WTC11 (cell line): ENCODE results near the gene TRIP12. TPM values are rescaled to one million over a fixed set of nuclear protein-coding genes. Genes with fewer than 3 reads are reported as not detected.

Experiments used
- ATAC-seq: fragments of 200-7000 bp; cut with Tn5 transposase; 2 replicates; pipeline ENCODE4 v1.10.0; 2021; ENCODE audit warnings: mild to moderate bottlenecking, moderate library complexity
- CTCF ChIA-PET: fragments of 300-600 bp; sonication (Branson Sonifier 250); formaldehyde crosslinking; loops from one replicate; lab custom pipeline; 2021; ENCODE audit warnings: antibody characterized with exemption; lab: Charles Lee
- POLR2A ChIA-PET: fragments of 350-600 bp; sonication (Branson Sonifier 250); formaldehyde crosslinking; loops from one replicate; lab custom pipeline; 2021; ENCODE audit warnings: antibody characterized with exemption; lab: Charles Lee
- DNase-seq: peaks from one replicate; pipeline ENCODE4 v3.0.0; 2021; ENCODE audit warnings: low spot score
- H3K27ac Mint-ChIP-seq: 2 replicates; pipeline ENCODE4 v1.8.0; 2021; ENCODE audit warnings: mixed read lengths
- H3K27me3 Mint-ChIP-seq: 2 replicates; pipeline ENCODE4 v1.8.0; 2021; ENCODE audit warnings: low read depth, mild to moderate bottlenecking, moderate library complexity, mixed read lengths
- H3K36me3 Mint-ChIP-seq: 2 replicates; pipeline ENCODE4 v1.8.0; 2021; ENCODE audit warnings: mixed read lengths
- H3K4me1 Mint-ChIP-seq: 2 replicates; pipeline ENCODE4 v1.8.0; 2022; ENCODE audit warnings: mixed read lengths
- H3K4me3 Mint-ChIP-seq: 2 replicates; pipeline ENCODE4 v1.8.0; 2021; ENCODE audit warnings: mild to moderate bottlenecking, moderate library complexity, mixed read lengths
- H3K9me3 Mint-ChIP-seq: 2 replicates; pipeline ENCODE4 v1.8.0; 2021; ENCODE audit warnings: mixed read lengths
- ATF3 ChIP-seq: sonication (generic); formaldehyde crosslinking; conservative IDR thresholded peaks from 2 replicates; pipeline ENCODE4 v1.8.1; 2022; ENCODE audit warnings: mild to moderate bottlenecking, missing genetic modification reagents
- CTCF ChIP-seq: fragments of 200-600 bp; IDR thresholded peaks from 2 replicates; pipeline ENCODE4 v1.8.0; 2022; ENCODE audit warnings: antibody characterized with exemption
- E2F4 ChIP-seq: sonication (generic); formaldehyde crosslinking; IDR thresholded peaks from 2 replicates; pipeline ENCODE4 v1.8.1; 2022; ENCODE audit warnings: low read depth, mild to moderate bottlenecking, moderate library complexity, missing genetic modification reagents, borderline replicate concordance
- FOXP4 ChIP-seq: sonication (generic); formaldehyde crosslinking; IDR thresholded peaks from 2 replicates; pipeline ENCODE4 v1.8.0; 2022; ENCODE audit warnings: mild to moderate bottlenecking, missing genetic modification reagents
- GRHL2 ChIP-seq: fragments of 250-450 bp; sonication (Bioruptor Pico); IDR thresholded peaks from 2 replicates; pipeline ENCODE4 v1.8.0; 2022; ENCODE audit warnings: mild to moderate bottlenecking, moderate library complexity; ENCODE audit not compliant: insufficient replicate concordance, severe bottlenecking
- HMGA2 ChIP-seq: fragments of 250-450 bp; sonication (Bioruptor Pico); IDR thresholded peaks from 2 replicates; pipeline ENCODE4 v1.4.0; 2021; ENCODE audit warnings: mild to moderate bottlenecking, moderate library complexity
- IRF1 ChIP-seq: sonication (generic); formaldehyde crosslinking; IDR thresholded peaks from 2 replicates; pipeline ENCODE4 v1.8.0; 2023; ENCODE audit warnings: missing genetic modification reagents
- KAT7 ChIP-seq: sonication (generic); formaldehyde crosslinking; IDR thresholded peaks from 2 replicates; pipeline ENCODE4 v1.8.1; 2023; ENCODE audit warnings: missing genetic modification reagents, mild to moderate bottlenecking, borderline replicate concordance
- NFYB ChIP-seq: sonication (generic); formaldehyde crosslinking; conservative IDR thresholded peaks from 2 replicates; pipeline ENCODE4 v1.8.0; 2022; ENCODE audit warnings: low read depth, missing genetic modification reagents
- OVOL2 ChIP-seq: fragments of 250-450 bp; sonication (Bioruptor Pico); IDR thresholded peaks from 2 replicates; pipeline ENCODE4 v1.9.0; 2021; ENCODE audit warnings: mild to moderate bottlenecking, borderline replicate concordance
- ZMAT4 ChIP-seq: fragments of 250-450 bp; sonication (Bioruptor Pico); IDR thresholded peaks from 2 replicates; pipeline ENCODE4 v1.9.0; 2021; ENCODE audit warnings: mild to moderate bottlenecking
- ZNF396 ChIP-seq: fragments of 250-450 bp; sonication (Bioruptor Pico); IDR thresholded peaks from 2 replicates; pipeline ENCODE4 v1.8.0; 2021; ENCODE audit warnings: mild to moderate bottlenecking, moderate library complexity, borderline replicate concordance
- ZNF425 ChIP-seq: fragments of 250-450 bp; sonication (Bioruptor Pico); conservative IDR thresholded peaks from 2 replicates; pipeline ENCODE4 v1.9.0; 2021; ENCODE audit warnings: mild to moderate bottlenecking
- ZNF532 ChIP-seq: fragments of 250-450 bp; sonication (Bioruptor Pico); IDR thresholded peaks from 2 replicates; pipeline ENCODE4 v1.9.0; 2021; ENCODE audit warnings: mild to moderate bottlenecking, borderline replicate concordance
- ZSCAN18 ChIP-seq: fragments of 250-450 bp; sonication (Bioruptor Pico); IDR thresholded peaks from 2 replicates; pipeline ENCODE4 v2.1.2; 2022; ENCODE audit warnings: mild to moderate bottlenecking, moderate library complexity
- total RNA-seq: library from RNA; stranded (reverse); gene quantifications from 3 replicates; pipeline ENCODE4 v1.2.3, GENCODE V29; 2021

Gene TRIP12
- total RNA-seq, 1 experiment from 2014 or later, result 149 TPM

GRCh38 chr2:229943770-229944449, 22.1 kb upstream of the TRIP12 start (continued):
- TF ChIP-seq FOXP4 (no peak), ATF3 (CRISPR knock-in tag) (no peak), ZNF532 (CRISPR knock-in tag) (no peak), E2F4 (no peak)

- peaks cover 16% of the 10 kb centered on the region for H3K4me1 Mint-ChIP-seq
- CTCF ChIA-PET, result no interaction called here
These were observed 21.4 kb upstream of the TRIP12 start for GRCh38 chr2:229943171-229943570.

GRCh38 chr2:229942671-229943070, 20.9 kb upstream of the TRIP12 start:
- POLR2A ChIA-PET, result no interaction called here
- TF ChIP-seq ZSCAN18 (CRISPR knock-in tag) (no peak), NFYB (CRISPR knock-in tag) (no peak), KAT7 (CRISPR knock-in tag) (no peak), CTCF (no peak), ZMAT4 (CRISPR knock-in tag) (no peak), IRF1 (CRISPR knock-in tag) (no peak), ZNF396 (CRISPR knock-in tag) (no peak), HMGA2 (CRISPR knock-in tag) (no peak), ZNF425 (CRISPR knock-in tag) (no peak), GRHL2 (CRISPR knock-in tag) (no peak)
- TF ChIP-seq, all 79 proteins: peak for 0
- peaks cover 4% of the 10 kb centered on the region for H3K9me3 Mint-ChIP-seq
- no peak overlapping the region for H3K27ac Mint-ChIP-seq
- CTCF ChIA-PET, result no interaction called here
- no peaks in the 10 kb centered on the region for H3K27me3 Mint-ChIP-seq
- no peak overlapping the region for H3K4me3 Mint-ChIP-seq
- no peak for DNase-seq
- ATAC-seq, result no peak
- peaks cover 16% of the 10 kb centered on the region for H3K4me1 Mint-ChIP-seq
- H3K36me3 Mint-ChIP-seq, result peaks cover 8% of the 10 kb centered on the region

More at GRCh38 chr2:229943171-229943570, 21.4 kb upstream of the TRIP12 start:
- no peaks in the 10 kb centered on the region for H3K27me3 Mint-ChIP-seq
- no peak overlapping the region for H3K4me3 Mint-ChIP-seq
- peaks cover 4% of the 10 kb centered on the region for H3K9me3 Mint-ChIP-seq
- POLR2A ChIA-PET, result no interaction called here
- DNase-seq (no peak), ATAC-seq (no peak)
- no peak for TF ChIP-seq OVOL2 (CRISPR knock-in tag)
- H3K36me3 Mint-ChIP-seq, result peaks cover 8% of the 10 kb centered on the region
- H3K27ac Mint-ChIP-seq, result no peak overlapping the region
